WTC11 (cell line): ENCODE data around the gene SDCCAG8.

Source experiments
- AR ChIP-seq: fragments of 250-450 bp; sonication (Bioruptor Pico); IDR thresholded peaks from 2 replicates; pipeline ENCODE4 v1.9.0; 2021; ENCODE audit warnings: mild to moderate bottlenecking
- ATF3 ChIP-seq: sonication (generic); formaldehyde crosslinking; conservative IDR thresholded peaks from 2 replicates; pipeline ENCODE4 v1.8.1; 2022; ENCODE audit warnings: mild to moderate bottlenecking, missing genetic modification reagents
- CTCF ChIP-seq: fragments of 200-600 bp; IDR thresholded peaks from 2 replicates; pipeline ENCODE4 v1.8.0; 2022; ENCODE audit warnings: antibody characterized with exemption
- IRF1 ChIP-seq: sonication (generic); formaldehyde crosslinking; IDR thresholded peaks from 2 replicates; pipeline ENCODE4 v1.8.0; 2023; ENCODE audit warnings: missing genetic modification reagents
- ZNF232 ChIP-seq: sonication (generic); formaldehyde crosslinking; IDR thresholded peaks from 2 replicates; pipeline ENCODE4 v1.8.0; 2022; ENCODE audit warnings: mild to moderate bottlenecking, missing genetic modification reagents

- no peak for TF ChIP-seq CTCF
- no peak for TF ChIP-seq ZNF232
- TF ChIP-seq ATF3 (CRISPR knock-in tag): no peak
- no peak for TF ChIP-seq IRF1 (CRISPR knock-in tag)
- TF ChIP-seq AR (CRISPR knock-in tag): no peak
Observed at GRCh38 chr1:243438815-243439214, 183.0 kb downstream of the SDCCAG8 start.
